Upper lobe of left lung (tissue), 6 donors: ENCODE measurements around the gene VSIR. TPM values are rescaled to one million over a fixed set of nuclear protein-coding genes. Genes with fewer than 3 reads are reported as not detected.

Source experiments
- ATAC-seq, 2 donors: fragments of 200-7000 bp; cut with Tn5 transposase; one replicate each; pipeline ENCODE4 v1.9.1; 2022; ENCODE audit warnings: mild to moderate bottlenecking in 2 of 2, moderate library complexity in 2 of 2; ENCODE audit not compliant: low FRiP score in 2 of 2
- DNase-seq, 2 donors: peaks; one replicate each; pipeline ENCODE4 v3.0.0-alpha.2; 2019 to 2020
- H3K27ac ChIP-seq, 4 donors: fragments of 200-600 bp; sonication (generic); one replicate each; pipeline ENCODE4 v1.5.1; 2016 to 2019
- H3K27me3 ChIP-seq, 4 donors: fragments of 200-600 bp; sonication (generic); one replicate each; pipeline ENCODE4 v1.5.1; 2017 to 2019
- H3K36me3 ChIP-seq, 4 donors: fragments of 200-600 bp; sonication (generic); one replicate each; pipeline ENCODE4 v1.5.1; 2016 to 2019
- H3K4me1 ChIP-seq, 4 donors: fragments of 200-600 bp; sonication (generic); one replicate each; pipeline ENCODE4 v1.5.1; 2018 to 2019
- H3K4me3 ChIP-seq, 4 donors: fragments of 200-600 bp; sonication (generic); one replicate each; pipeline ENCODE4 v1.5.1; 2017 to 2019; ENCODE audit warnings: mild to moderate bottlenecking in 2 of 4, moderate library complexity in 1 of 4
- H3K9me3 ChIP-seq, 4 donors: fragments of 200-600 bp; sonication (generic); one replicate each; pipeline ENCODE4 v1.5.1; 2018 to 2019
- CTCF ChIP-seq, 6 experiments: fragments of 450-650 bp in 4 of 6; fragments of 200-600 bp in 2 of 6; sonication (generic) in 2 of 6; IDR thresholded peaks; one replicate each; pipeline ENCODE4 v1.5.1; 2016 to 2019; ENCODE audit warnings: antibody characterized with exemption in 6 of 6
- EP300 ChIP-seq, 4 donors: sonication (generic); formaldehyde crosslinking; IDR thresholded peaks; one replicate each; pipeline ENCODE4 v1.5.1; 2017; ENCODE audit warnings: antibody characterized with exemption in 4 of 4, control low read depth in 2 of 4
- POLR2A ChIP-seq, 4 donors: fragments of 450-650 bp; IDR thresholded peaks; one replicate each; pipeline ENCODE4 v1.5.1; 2016 to 2017; ENCODE audit warnings: antibody characterized with exemption in 4 of 4, mild to moderate bottlenecking in 2 of 4
- POLR2AphosphoS5 ChIP-seq, 2 donors: sonication (generic); formaldehyde crosslinking; IDR thresholded peaks; one replicate each; pipeline ENCODE4 v1.5.1; 2017; ENCODE audit warnings: antibody characterized with exemption in 2 of 2
- WGBS, 2 donors: methylation state at CpG; one replicate each; pipeline ENCODE4 v1.1.5; 2017 to 2018; 5-methylcytosine and 5-hydroxymethylcytosine counted together
- total RNA-seq, 6 donors: library from RNA; depleted of rRNA in 4 of 6; stranded (reverse); fragments of >200 nt in 4 of 6; gene quantifications; one replicate each; pipeline versions ENCODE4 v1.1.0 to v1.2.1, GENCODE V29; 2016 to 2021
- donor health status: DM: no; HTN: no; CAD: no; lungs with moderate emphysema.
- donor health status: DM: no; HTN: yes; CAD: no; lungs with severe emphysema.

The VSIR gene
- total RNA-seq, 6 donors from 2014 or later: 51.7 to 167 (median 92.5) TPM

GRCh38 chr10:71707240-71707789, 66.0 kb downstream of the VSIR start:
- DNase-seq: no peak
- WGBS, 2 donors: 86 to 94% methylated on average over 5 of the region's 5 CpGs

DNA sequence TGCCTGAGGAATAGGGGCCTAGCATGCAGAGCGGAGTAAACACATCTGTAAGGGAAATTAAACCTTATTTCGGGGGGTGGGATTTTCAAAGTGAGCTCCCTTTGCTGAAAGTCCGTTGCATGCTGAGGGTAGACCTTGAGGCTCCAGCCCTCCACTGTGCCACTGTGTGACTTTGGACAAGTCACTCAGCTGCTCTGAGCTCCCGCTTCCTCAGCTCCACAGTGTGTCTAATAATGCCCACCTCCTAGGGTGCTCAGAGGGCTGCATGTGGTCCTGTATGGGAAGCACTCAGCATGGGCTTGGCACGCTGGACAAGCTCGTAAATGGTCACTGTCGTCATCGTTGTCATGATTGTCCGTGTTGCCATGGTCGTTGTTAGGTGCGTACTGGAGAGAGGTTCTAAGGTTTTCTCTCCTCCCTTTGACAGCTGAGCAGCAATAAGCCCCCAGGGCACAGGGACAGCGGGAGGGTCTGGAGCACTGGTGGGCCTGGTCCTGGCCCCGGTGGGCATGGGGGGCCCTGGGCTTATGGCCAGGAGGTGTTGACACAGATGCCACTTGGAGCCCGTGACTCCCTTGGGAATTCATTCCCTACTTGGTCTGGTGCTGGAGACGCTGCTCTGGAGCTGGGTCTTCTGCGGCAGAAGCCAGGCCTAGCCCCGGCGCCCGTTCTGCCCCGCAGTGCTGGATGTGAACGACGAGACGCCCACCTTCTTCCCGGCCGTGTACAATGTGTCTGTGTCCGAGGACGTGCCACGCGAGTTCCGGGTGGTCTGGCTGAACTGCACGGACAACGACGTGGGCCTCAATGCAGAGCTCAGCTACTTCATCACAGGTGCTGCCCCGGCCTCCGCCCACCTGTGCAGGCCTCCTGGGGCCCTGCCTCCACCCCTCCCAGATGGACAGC, 66.9 kb downstream of the VSIR start:
- Histone ChIP-seq H3K36me3 (no peaks in the 10 kb centered on the region), H3K9me3 (no peaks in the 10 kb centered on the region), H3K27me3 (no peaks in the 10 kb centered on the region), H3K4me3 (no peak overlapping the region), H3K27ac (no peak overlapping the region), H3K4me1 (peaks cover 0 to 13% (median 10%) of the 10 kb centered on the region in 4 donors)
- TF ChIP-seq POLR2A (IDR thresholded peaks at IDR 0.05): no peak
- TF ChIP-seq EP300 (IDR thresholded peaks at IDR 0.05): no peak
- no peak for TF ChIP-seq POLR2AphosphoS5 (IDR thresholded peaks at IDR 0.05)
- no peak for TF ChIP-seq CTCF (IDR thresholded peaks at IDR 0.05)
- 93 to 97% methylated on average over 18 to 35 of the region's 35 CpGs for WGBS, 2 donors
- ATAC-seq: no peak
- DNase-seq: peak in 1 of 2 donors; percentile 82

More at GRCh38 chr10:71707240-71707789, 66.0 kb downstream of the VSIR start:
- Histone ChIP-seq H3K4me1 (peaks cover 0 to 13% (median 10%) of the 10 kb centered on the region in 4 donors), H3K27ac (no peak overlapping the region), H3K36me3 (no peaks in the 10 kb centered on the region), H3K9me3 (no peaks in the 10 kb centered on the region), H3K4me3 (no peak overlapping the region), H3K27me3 (no peaks in the 10 kb centered on the region)
- no peak for ATAC-seq
- TF ChIP-seq POLR2A (IDR thresholded peaks at IDR 0.05) (no peak), CTCF (IDR thresholded peaks at IDR 0.05) (no peak), POLR2AphosphoS5 (IDR thresholded peaks at IDR 0.05) (no peak)

- Histone ChIP-seq H3K36me3 (no peaks in the 10 kb centered on the region), H3K9me3 (no peaks in the 10 kb centered on the region), H3K27ac (no peak overlapping the region), H3K4me1 (peaks cover 3 to 17% (median 11%) of the 10 kb centered on the region in 4 donors), H3K27me3 (no peaks in the 10 kb centered on the region), H3K4me3 (no peak overlapping the region)
- TF ChIP-seq POLR2AphosphoS5 (IDR thresholded peaks at IDR 0.05) (no peak), EP300 (IDR thresholded peaks at IDR 0.05) (no peak), POLR2A (IDR thresholded peaks at IDR 0.05) (no peak), CTCF (IDR thresholded peaks at IDR 0.05) (no peak)
- 68% methylated on average over 2 of the region's 2 CpGs; no CpG with 5 or more reads in 1 of the 2 donors for WGBS, 2 donors
- DNase-seq (no peak), ATAC-seq (no peak)
Observed at GRCh38 chr10:71705582-71705981, 67.7 kb downstream of the VSIR start.

- Histone ChIP-seq H3K27me3 (no peaks in the 10 kb centered on the region), H3K9me3 (no peaks in the 10 kb centered on the region), H3K36me3 (no peaks in the 10 kb centered on the region), H3K27ac (no peak overlapping the region), H3K4me1 (peaks cover 3 to 19% (median 11%) of the 10 kb centered on the region in 4 donors), H3K4me3 (no peak overlapping the region)
- WGBS, 2 donors: 88 to 96% methylated on average over 15 of the region's 18 CpGs
- TF ChIP-seq POLR2A (IDR thresholded peaks at IDR 0.05): no peak
- TF ChIP-seq EP300 (IDR thresholded peaks at IDR 0.05): no peak
- TF ChIP-seq CTCF (IDR thresholded peaks at IDR 0.05): no peak
- no peak for TF ChIP-seq POLR2AphosphoS5 (IDR thresholded peaks at IDR 0.05)
- ATAC-seq (no peak), DNase-seq (peak in 1 of 2 donors; percentile 72)
Observed at GRCh38 chr10:71704816-71705215, 68.5 kb downstream of the VSIR start.
